GM19468 (cell line): Measurements from ENCODE around the gene A3GALT2.

ENCODE experiments used
- ATAC-seq: cut with Tn5 transposase; IDR thresholded peaks from one replicate; pipeline ENCODE4 v1.9.1; 2021; ENCODE audit warnings: mild to moderate bottlenecking, moderate library complexity, moderate number of reproducible peaks; ENCODE audit not compliant: unreplicated experiment; ENCODE audit errors: extremely low read depth

Gene A3GALT2

DNA sequence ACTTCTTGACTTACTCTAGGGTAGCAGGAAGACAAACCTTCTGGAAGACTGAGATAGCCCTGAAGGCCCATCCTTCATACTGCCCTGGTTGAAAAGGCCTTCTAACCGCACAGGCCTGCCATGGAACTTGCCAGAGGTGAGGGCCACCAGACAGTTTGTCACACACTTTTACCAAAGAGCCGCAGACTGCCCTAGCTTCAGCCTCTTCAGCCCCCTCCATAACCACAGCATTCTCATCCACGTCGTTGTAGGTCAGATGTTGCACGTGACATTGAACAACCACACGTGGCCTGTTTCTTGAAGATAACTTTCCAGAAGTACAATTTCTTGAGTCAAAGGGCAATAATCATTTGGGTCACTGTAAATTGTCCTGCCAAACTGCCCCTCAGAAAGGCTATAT lies 45.7 kb downstream of the A3GALT2 start:
- no peak for ATAC-seq

DNA sequence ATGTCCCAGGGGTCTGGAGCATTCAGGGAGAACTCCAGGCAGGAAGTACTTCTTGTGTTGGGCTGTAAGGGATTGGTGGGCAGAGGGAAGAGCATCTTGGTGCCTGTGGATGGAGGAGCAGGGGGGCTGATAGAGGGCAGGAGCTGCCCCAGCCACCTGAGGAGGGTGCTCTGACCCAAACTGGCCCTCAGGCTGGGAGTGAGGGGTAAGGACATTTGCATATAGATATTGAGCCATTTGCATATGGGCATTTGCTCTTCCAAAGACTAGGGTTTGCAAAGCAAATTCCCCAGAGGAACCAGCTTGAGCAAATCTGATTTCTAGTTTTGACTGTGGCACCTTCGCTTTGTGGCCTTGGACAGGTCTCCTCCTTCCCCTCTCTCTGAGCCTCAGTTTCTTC lies 46.5 kb downstream of the A3GALT2 start:
- no peak for ATAC-seq

DNA sequence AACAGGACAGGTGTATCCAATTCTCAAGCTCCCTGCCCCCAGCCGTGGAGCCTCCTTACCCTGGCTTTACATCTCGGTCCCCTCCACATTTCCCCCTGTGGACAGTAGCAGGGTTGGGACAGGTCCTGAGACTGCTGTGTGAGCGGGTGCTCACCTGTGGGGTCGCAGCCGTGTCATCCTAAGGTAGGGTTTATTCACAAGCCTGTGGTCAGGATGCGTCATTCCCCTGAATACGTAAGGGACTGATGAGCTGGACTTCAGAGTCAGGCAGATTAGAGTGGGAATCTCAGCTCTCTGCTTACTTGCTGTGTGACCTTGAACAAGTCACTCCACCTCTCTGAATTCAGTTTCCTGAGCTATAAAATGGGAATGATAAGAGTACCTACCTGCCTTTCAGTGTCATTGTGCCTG lies 46.9 kb downstream of the A3GALT2 start:
- ATAC-seq: no peak

DNA sequence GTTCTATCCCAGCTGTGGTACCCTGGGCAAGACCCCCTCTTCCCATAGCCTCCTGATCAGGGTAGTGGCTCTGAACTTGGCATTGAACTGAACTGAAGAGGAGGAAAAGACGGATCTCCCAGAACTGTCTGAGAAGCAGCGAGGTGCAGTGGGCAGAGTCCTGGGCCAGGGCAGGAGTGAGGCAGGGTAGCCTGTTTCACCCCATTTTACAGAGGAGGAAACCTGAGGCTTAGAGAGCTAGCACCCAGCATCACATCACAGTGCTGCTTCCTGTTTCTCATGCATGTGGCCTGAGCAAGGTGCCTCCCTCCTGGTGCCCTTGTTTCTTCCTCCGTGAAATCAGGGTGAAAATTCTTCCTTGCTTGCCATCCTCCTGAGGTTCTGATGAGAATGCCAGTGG lies 47.5 kb downstream of the A3GALT2 start:
- ATAC-seq: no peak

DNA sequence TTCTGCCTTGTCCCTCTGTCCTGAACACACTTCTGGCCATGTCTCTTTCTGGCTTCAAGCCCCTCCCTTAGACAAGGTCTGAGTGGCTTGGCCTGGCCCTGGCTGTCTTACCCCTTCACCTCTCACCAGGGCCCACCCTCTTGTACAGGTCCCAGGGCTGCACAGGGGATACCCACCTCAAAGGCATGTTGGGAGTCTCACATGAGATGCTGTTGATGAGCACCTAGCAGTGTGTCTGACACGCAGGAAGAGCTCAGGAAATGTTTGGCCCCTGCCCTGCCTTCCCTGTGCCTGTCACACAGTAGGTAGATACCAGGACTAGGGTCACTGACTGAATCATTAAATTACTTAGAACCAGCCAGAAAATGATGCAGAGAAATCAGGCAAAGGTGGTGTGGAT lies 48.0 kb downstream of the A3GALT2 start:
- no peak for ATAC-seq

DNA sequence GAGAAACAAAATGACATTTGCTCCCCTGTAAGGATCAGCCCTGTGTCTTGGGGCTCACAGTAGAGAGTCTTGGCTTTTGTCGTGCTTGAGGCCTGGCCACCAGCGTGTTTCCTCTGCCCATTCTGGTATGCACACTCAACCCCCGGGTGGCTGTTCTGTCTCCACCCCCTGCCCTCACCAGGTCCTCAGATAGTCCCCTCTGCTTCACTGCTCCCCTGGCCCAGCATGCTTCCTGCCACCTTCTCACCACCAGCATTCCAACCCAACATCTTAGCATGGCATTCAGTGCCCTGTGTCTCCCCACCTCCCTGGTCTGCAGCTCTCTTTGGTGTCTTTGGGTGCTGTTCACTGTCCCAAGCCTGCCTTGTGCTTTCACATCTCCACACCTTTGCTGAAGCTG lies 48.4 kb downstream of the A3GALT2 start:
- no peak for ATAC-seq

DNA sequence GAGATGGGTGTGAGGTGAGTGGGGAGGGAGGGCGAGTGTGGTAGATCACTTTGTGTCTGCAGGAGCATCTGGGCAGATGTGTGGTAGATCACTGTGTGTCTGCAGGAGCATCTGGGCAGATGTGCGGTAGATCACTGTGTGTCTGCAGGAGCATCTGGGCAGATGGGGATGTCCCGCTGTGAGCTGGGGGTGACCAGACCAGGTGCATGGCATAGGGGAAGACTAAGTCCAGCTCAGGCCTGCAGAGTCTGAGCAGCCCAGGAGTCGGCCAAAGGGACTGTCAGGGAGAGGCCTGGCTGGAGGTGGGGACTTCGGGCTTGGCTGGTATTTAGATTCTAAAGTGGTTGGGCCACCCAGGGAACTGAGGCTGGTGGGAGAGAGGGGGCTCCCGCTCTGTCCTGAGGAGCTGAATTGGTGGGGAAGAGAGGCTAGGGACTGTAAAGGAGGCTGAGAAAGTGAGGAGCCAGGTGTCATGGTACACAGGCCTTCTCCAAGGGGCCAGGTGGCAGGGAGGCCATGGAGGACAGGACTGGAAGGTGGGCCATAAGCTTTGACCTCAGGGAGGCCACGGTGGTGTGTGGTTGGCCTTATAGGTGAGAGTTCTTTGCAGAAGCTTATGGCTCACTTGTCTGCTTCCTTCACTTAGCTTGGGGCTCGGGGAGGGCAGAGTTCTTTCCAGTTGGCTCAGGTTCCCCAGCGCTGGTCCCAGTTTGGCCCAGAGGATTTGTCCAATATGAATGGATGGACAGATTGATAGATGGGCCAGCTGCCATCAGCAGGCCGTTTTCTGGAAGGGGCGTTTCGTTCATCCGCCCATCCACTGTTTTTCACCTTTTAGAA lies 49.0 kb downstream of the A3GALT2 start:
- no peak for ATAC-seq

DNA sequence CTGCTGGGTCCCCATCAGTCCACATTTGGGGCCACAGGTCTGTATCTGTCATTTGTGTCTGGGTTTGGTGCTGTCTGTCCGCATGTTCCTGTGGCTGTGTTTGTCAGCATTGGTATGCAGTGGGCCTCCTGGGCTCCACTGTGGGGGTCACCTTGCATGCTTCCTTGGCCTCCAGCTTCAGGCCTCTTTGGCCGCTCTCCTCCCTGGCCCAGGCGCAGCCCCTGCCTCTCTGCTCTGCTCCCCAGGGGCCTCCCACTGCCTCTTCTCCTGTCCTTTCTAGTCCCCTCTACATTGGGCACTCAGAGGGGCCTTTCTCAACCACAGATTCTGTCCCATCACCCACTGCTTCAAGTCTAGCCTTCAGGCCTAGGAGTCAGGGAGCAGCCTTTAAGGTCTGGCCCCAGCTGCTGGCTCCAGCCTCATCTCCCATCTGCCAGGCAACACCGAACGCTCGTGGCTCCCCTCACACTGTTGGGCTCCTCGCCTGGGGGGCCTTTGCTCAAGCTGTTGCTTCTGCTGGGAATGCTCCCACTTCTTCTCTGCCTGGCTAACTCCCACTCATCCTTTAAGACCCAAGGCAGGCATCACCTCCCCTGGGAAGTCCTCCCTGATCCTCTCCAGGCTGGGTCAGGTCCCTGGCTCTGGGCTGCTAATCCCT lies 50.0 kb downstream of the A3GALT2 start:
- ATAC-seq: no peak

DNA sequence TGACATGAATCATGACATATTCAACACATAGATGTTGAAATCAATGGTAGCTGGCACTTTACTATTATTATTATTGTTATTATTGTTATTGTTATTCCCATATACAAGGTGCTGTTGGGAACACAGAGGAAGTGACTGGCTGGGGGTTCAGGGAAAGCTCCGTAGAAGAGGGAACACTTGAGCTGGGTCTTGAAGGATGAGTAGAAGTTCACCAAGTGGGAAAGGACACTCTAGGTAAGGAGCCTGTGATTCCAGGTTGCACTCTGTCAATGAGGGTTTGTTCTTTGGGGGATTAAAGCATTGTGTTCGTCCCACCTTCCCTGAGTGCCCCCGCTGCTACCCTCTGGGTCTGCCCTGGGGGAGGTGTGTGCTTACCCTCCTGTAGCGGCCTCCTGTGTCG lies 50.5 kb downstream of the A3GALT2 start:
- ATAC-seq: no peak

DNA sequence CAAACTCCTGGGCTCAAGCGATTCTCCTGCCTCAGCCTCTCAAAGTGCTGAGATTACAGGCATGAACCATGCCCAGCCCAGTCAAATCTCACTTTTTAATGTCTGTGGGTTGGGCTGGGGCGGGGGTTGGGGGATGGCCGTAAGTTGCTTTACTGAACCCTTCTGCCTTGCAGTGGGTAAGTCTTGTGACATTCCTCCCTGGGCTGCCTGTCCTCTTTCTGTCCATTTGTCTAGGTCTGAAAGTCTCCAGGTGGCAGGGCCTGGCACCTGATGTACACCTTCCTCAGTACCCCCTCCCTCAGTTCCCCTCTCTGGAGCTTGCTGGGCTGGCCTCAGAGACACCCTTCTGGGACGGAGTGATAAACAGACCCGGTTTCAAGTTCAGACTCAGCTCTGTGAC lies 51.3 kb downstream of the A3GALT2 start:
- no peak for ATAC-seq

DNA sequence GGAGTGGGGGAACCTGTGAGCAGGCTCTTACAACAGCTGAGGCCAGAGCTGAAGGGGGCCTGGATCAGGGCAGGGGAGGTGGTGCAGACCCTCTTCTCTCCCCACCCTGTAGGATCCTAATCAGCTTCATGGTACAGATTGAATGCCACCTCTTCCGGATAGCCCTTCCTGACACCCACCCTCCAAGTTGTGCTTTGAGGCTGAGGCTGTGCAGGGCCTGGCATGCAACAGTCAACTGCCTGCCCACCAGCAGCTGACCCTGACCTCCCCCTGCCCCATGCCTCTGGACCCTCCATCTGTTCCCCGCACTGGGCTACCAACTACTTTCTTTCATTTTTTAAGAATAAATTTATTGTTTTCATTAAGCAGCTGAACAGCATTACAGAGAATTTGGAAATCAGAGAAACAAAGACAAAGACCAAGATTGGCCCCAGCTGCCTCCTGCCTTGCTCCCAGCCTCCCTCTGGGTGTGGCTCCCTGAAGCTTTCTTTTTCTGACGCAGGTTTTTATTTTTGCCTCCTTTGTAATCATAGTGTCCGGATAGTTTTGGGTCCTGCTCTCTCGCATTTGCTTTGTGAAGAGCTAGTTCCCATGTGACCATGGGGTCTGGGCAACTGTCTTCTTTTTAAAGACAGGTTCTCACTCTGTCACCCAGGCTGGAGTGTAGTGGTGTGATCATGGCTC lies 51.8 kb downstream of the A3GALT2 start:
- no peak for ATAC-seq

DNA sequence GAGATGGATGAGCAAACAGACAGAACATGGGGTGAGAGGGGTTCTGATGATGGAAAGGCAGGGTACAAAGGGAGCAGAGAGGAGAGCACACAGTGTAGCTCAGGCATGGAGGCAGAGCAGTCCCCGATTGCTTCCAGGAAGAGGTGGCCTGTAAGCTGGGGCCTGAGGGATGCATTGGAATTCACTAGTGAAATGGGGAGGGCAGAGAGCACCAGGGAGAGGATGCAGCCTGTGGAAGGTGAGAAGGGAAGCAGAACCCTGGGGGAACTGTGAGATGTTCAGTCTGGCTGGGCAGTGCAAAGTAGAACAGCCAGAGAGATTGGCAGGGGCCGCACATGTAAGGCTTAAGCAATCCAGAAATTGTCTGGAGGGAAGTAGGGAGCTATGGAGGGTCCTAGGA lies 52.4 kb downstream of the A3GALT2 start:
- no peak for ATAC-seq

DNA sequence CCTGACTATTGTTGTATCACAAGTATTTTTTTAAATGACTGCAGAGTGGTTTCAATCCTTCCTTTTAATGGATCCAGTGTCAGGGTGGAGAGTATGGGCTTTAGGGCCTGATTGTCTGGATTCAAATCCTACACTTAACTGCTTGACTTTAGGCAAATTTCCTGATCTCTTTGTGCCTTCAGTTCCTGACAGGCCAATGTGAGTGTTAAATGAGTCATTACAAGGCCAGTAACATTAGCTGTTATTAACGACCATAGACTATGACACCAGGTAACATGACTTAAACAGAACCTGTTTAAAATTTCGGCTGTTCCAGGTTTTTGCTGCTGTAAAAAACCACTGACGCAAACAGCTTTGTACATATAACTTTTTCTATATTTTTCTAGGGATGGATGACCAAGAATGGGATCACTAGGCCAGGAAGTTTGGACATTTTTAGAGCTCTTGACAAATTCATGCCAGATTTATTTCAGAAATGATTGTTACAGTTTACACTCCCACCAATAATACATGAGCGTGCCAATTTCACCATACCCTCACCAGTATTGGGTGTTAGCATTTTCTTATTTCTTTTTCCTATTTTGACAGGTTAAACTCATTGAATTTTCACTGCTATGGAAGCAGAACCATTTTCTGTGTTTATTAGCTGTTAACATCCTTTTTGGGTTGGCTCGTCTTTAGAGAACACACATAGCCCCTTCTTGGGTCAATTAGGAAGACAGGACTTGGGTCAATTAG lies 53.3 kb downstream of the A3GALT2 start:
- no peak for ATAC-seq

DNA sequence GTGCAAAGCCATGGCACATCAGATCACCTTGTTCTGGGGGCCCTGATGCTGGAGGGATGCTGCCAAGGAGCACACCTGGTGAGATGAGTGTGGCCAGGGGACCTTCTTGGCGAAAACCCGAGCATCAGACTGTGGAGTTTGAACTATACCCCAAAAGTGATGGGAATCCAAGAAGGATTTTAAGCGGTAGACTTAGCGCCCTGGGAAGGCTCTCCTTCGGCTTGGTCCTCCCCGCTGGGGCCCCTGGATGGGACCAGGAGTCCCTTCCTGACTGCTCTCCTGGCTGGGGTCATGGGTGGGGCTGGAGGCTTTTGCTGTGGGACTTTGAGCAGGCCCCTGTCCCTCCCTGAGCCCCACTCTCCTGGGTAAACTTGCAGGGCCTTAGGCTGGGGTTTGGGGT lies 54.1 kb downstream of the A3GALT2 start:
- ATAC-seq: no peak

DNA sequence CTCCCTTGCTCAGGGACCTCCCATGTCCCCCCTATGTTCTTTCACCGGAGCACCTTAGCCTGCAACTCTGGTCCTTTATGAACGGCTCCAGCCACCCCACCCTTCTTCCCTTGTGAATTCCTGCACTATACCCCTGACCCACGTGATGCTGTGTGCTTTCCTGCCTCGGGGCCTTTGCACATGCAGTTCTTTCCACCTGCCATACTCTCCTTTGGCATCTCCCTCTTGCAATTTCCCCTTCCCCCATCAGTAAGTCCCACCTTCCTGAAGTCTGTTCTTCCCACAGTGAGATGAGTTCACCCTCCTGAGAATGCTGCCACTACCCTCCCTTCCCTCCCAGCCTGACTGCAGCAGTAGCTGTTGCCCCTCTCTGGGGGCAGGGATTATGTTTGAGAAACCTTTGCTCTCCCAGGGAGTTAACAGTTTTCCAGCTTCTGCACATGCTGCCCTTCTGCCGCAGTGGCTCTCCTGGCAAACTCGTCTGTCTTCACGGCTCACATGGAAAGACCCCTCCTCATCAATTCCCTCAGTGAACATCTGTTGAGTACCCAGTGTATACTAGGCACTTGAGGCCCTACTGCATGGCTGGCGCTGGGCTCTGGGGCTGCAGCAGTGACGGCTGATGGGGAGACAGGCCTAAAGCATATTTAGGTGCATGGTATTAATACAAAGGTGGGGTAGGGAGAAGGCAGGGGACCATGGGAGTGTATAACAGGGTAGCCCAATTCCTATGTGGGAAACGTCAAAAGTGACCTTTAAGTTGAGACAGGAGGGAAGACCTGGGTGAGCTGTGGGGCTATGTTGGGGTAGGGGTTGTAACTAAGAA lies 54.9 kb downstream of the A3GALT2 start:
- ATAC-seq: no peak

DNA sequence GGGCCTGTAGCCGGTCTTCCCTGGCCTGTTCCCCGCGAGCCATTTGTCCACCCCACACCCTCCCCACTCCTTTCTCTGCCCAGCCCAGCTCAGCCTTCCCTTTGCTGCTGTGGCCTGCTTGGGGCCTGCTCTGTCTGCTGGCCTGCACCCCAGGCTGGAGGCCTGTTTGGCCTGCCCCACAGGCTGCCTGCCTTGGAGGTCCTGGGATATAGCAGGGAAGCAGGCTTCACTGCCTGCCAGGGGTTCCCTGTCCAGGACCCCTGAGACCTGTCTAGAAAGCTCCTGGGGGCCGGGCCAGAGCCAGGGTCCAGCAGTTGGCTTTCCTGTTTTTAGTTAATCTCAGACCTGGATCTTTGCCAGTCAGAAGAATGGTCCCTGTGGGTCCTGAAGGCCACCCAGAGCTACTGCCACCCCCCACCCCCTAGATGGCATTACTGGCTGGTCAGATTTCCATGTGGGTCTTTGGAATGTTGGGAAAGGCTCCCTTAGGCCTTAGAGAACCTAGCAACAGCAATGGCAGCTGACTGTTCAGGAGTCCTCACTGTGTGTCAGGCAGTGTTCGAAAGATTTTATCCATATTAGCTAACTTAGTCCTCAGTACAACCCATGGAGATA lies 56.9 kb downstream of the A3GALT2 start:
- ATAC-seq: no peak

DNA sequence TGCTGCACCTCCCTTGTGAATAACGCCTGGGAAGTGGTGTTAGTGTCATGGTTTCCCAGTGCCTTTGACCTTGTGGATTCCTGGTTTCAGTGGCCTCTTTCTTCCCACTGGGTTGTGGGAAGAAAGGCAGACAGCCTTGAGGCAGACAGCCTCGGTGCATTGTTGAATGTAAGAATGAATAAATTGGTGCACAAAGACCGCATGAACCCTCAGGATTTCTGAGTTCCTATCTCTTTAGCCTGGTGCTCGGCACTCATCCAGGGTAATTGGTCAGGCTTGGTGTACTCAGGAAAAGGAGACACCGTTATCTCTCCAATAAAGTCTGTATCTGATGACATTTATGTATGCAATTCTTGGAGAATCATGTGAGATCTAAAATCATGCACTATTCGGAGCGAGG lies 59.6 kb downstream of the A3GALT2 start:
- ATAC-seq: no peak

DNA sequence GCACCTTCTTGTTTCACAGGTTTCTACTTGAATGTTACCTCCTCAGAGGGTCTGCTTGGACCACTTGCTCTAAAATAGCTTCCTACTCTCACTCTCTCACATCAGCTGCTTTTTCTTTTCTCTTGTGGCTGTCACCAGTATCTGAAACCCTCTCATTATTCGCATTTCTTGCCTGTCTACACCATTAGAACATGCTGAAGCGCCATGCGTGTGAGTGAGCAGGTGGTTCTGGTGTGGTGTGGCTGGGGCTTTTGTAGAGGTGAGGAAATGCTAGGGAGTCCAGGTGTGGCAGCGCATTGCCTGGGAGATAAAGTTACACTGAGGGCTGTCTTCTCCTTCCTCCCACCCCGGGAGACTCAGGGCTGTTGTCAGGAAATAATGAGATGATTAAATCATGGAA lies 60.5 kb downstream of the A3GALT2 start:
- ATAC-seq: no peak

DNA sequence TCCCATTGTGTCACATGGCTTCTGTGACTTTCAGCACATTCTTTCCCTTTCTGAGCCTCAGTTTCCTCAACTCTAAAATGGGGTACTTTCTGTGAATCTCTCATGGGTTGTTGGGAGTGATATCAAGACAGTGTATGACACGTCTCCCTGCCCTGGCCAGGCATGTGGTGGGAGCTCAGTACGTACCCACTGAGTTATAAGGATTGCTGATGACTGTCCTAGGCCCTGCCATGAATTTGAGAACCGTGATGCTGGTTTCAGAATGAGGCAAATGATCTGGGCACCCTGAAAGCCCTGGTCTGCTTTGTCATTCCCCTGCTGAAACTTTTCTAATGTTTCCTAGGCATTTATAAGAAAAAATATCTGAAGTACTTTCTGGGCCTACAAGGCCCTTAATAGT lies 61.0 kb downstream of the A3GALT2 start:
- ATAC-seq: no peak
